Activated CD8-positive, alpha-beta T cell treated with anti-CD3 and anti-CD28 coated beads for 36 hours (primary cell): Measurements from ENCODE around the gene SHISA6. TPM values are rescaled to one million over a fixed set of nuclear protein-coding genes. Genes with fewer than 3 reads are reported as not detected.

Source experiments
- ATAC-seq: fragments of 200-7000 bp; cut with Tn5 transposase; one replicate; pipeline ENCODE4 v1.10.0; 2021; ENCODE audit warnings: mild to moderate bottlenecking, moderate library complexity
- CTCF ChIA-PET: fragments of 350-600 bp; sonication (Branson Sonifier 250); formaldehyde crosslinking; loops from one replicate; lab custom pipeline; 2021; ENCODE audit warnings: antibody characterized with exemption; lab: Charles Lee
- POLR2A ChIA-PET: fragments of 350-600 bp; sonication (Branson Sonifier 250); formaldehyde crosslinking; loops from one replicate; lab custom pipeline; 2021; ENCODE audit warnings: antibody characterized with exemption; lab: Charles Lee
- DNase-seq: peaks from one replicate; pipeline ENCODE4 v3.0.0-alpha.2; 2020
- H3K27ac Mint-ChIP-seq: one replicate; pipeline ENCODE4 v1.8.0; 2021; ENCODE audit warnings: mild to moderate bottlenecking, mixed read lengths
- H3K27me3 Mint-ChIP-seq: one replicate; pipeline ENCODE4 v1.8.0; 2021; ENCODE audit warnings: mixed read lengths
- H3K36me3 Mint-ChIP-seq: one replicate; pipeline ENCODE4 v1.8.0; 2021; ENCODE audit warnings: low read depth, mixed read lengths
- H3K4me1 Mint-ChIP-seq: one replicate; pipeline ENCODE4 v1.8.0; 2021; ENCODE audit warnings: low read depth, mixed read lengths
- H3K4me3 Mint-ChIP-seq: one replicate; pipeline ENCODE4 v1.8.0; 2021; ENCODE audit warnings: mild to moderate bottlenecking, moderate library complexity, mixed read lengths
- H3K9me3 Mint-ChIP-seq: one replicate; pipeline ENCODE4 v1.8.0; 2021; ENCODE audit warnings: mixed read lengths
- CTCF ChIP-seq: fragments of 200-600 bp; IDR thresholded peaks from one replicate; pipeline ENCODE4 v1.8.0; 2022; ENCODE audit warnings: antibody characterized with exemption, mild to moderate bottlenecking
- intact Hi-C: fragments of 100-400 bp; cut with micrococcal nuclease; formaldehyde crosslinking; loops from one replicate; pipeline ENCODE4 v1.10.0; 2022
- total RNA-seq, 2 experiments: library from RNA; stranded (reverse); gene quantifications; one replicate each; pipeline ENCODE4 v1.2.3, GENCODE V29; 2021

The SHISA6 gene
- total RNA-seq, 2 experiments from 2014 or later = not detected

DNA sequence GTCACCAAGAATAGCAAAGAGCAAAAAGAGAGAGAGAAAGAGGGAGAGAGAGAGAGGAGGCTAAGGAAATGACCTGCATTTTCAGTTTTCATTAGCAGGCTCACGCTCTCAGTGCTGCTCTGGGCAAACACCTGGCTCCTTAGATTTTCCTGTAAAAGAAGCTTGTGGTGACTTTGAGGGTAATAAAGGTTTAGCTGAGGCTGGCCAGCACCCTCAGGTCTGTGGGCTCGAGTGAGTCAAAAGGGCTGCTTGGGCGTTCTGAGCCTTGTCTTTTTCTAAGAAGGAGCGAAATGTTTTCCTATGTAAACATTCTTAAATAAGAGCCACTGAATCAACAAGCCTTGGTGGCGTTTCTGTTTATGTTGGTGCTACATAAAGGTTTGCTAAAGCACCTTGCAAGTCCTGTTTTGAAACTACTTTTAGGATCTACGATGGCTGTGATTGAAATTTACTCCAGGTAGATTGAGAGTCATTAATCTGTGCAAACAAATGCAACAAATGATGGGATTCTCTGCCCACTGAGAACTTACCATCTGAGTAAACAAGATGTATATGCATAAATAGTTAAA lies 38.8 kb downstream of the SHISA6 start:
- Mint-ChIP-seq H3K27me3 (no peaks in the 10 kb centered on the region), H3K4me1 (no peaks in the 10 kb centered on the region), H3K36me3 (no peaks in the 10 kb centered on the region), H3K27ac (no peak overlapping the region), H3K9me3 (peaks cover 15% of the 10 kb centered on the region), H3K4me3 (no peak overlapping the region)
- intact Hi-C loops = no loop called here
- DNase-seq (no peak), ATAC-seq (no peak)
- CTCF ChIA-PET = no interaction called here
- POLR2A ChIA-PET = no interaction called here
- no peak for TF ChIP-seq CTCF

GRCh38 chr17:11282586-11282985 lies 41.6 kb downstream of the SHISA6 start:
- Mint-ChIP-seq H3K4me1 (no peaks in the 10 kb centered on the region), H3K9me3 (peaks cover 14% of the 10 kb centered on the region), H3K4me3 (no peak overlapping the region), H3K36me3 (no peaks in the 10 kb centered on the region), H3K27me3 (no peaks in the 10 kb centered on the region), H3K27ac (no peak overlapping the region)
- POLR2A ChIA-PET = no interaction called here
- no peak for TF ChIP-seq CTCF
- ATAC-seq (no peak), DNase-seq (no peak)
- CTCF ChIA-PET = no interaction called here
- intact Hi-C loops = no loop called here

GRCh38 chr17:11284811-11285210 lies 43.8 kb downstream of the SHISA6 start:
- no peak overlapping the region for H3K4me3 Mint-ChIP-seq
- POLR2A ChIA-PET = no interaction called here
- H3K9me3 Mint-ChIP-seq = peaks cover 12% of the 10 kb centered on the region
- no peaks in the 10 kb centered on the region for H3K27me3 Mint-ChIP-seq
- ATAC-seq (no peak), DNase-seq (no peak)
- H3K27ac Mint-ChIP-seq = no peak overlapping the region
- intact Hi-C loops = no loop called here
- TF ChIP-seq CTCF = no peak
- no peaks in the 10 kb centered on the region for H3K4me1 Mint-ChIP-seq
- H3K36me3 Mint-ChIP-seq = no peaks in the 10 kb centered on the region
- CTCF ChIA-PET = no interaction called here

- no peak for DNase-seq
- no peaks in the 10 kb centered on the region for H3K4me1 Mint-ChIP-seq
- no peak for ATAC-seq
- intact Hi-C loops = no loop called here
- H3K4me3 Mint-ChIP-seq = no peak overlapping the region
- no peaks in the 10 kb centered on the region for H3K36me3 Mint-ChIP-seq
- peaks cover 7% of the 10 kb centered on the region for H3K9me3 Mint-ChIP-seq
- CTCF ChIA-PET = no interaction called here
- no peaks in the 10 kb centered on the region for H3K27me3 Mint-ChIP-seq
- POLR2A ChIA-PET = no interaction called here
- no peak overlapping the region for H3K27ac Mint-ChIP-seq
- no peak for TF ChIP-seq CTCF
Measured at GRCh38 chr17:11285946-11286345, 44.9 kb downstream of the SHISA6 start.

GRCh38 chr17:11287791-11288190 lies 46.8 kb downstream of the SHISA6 start:
- Mint-ChIP-seq H3K27ac (no peak overlapping the region), H3K9me3 (no peaks in the 10 kb centered on the region), H3K27me3 (peaks cover 2% of the 10 kb centered on the region), H3K4me3 (no peak overlapping the region), H3K36me3 (no peaks in the 10 kb centered on the region), H3K4me1 (no peaks in the 10 kb centered on the region)
- intact Hi-C loops = no loop called here
- ChIA-PET POLR2A (no interaction called here), CTCF (no interaction called here)
- DNase-seq = no peak
- no peak for ATAC-seq
- TF ChIP-seq CTCF = no peak
